Activated CD4-positive, alpha-beta T cell treated with anti-CD3 and anti-CD28 coated beads for 24 hours (primary cell): ENCODE data around the gene NPIPA8.
"Not testable (repeated sequence)": the region's sequence is repeated elsewhere in the genome, so short reads cannot be mapped to it uniquely, and the experiment has no call there.

Experiments used
- DNase-seq, 2 donors: peaks; one replicate each; pipeline ENCODE4 v3.0.0-alpha.2; 2020; ENCODE audit warnings: low read depth in 2 of 2

The NPIPA8 gene

DNA sequence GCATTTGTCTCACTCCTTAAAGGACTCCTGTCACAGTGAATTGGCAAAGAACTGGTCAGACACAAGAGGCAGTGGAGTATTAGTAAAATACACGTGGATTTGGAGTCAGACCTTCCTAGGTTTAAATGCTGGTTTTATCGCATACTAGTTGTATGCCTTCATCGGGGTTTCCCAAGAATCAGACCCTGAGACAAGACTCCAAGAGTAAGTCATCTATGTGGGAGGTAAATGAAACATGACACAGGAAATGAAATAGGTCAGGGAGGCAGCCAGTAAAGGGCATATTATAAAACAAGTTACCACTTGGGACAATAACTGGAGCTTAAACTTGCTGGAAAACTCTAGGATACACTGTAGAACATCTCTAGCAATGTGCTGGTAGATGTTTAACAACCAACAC is 59.8 kb downstream of the NPIPA8 start:
- not testable (repeated sequence) for DNase-seq

DNA sequence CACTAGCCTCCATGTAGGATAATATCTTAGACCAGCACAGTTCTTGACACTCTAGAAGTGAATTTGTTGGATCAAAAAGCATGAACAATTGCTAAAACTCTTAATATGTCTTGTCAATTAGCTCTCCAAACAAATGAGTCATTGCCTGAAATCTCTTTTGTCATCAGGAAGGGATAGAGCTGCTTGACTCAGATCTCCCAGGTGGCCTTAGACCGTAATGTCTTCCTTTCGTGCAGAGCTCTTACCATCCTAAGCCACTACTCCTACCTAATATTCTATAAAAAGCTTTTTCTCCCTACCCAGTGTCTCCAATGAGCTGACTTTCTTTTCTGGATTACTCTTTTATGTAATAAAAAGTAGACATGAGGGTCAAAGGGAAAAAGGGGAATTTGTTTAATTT is 66.4 kb downstream of the NPIPA8 start:
- DNase-seq = not testable (repeated sequence)
